Islet precursor cell (in vitro differentiated cells): Measurements from ENCODE around the gene RNF115.
"Not testable (repeated sequence)": the region's sequence is repeated elsewhere in the genome, so short reads cannot be mapped to it uniquely, and the experiment has no call there.

ENCODE experiments used
- DNase-seq: peaks from one replicate; pipeline ENCODE4 v3.0.0-alpha.2; 2018

RNF115 gene

DNA sequence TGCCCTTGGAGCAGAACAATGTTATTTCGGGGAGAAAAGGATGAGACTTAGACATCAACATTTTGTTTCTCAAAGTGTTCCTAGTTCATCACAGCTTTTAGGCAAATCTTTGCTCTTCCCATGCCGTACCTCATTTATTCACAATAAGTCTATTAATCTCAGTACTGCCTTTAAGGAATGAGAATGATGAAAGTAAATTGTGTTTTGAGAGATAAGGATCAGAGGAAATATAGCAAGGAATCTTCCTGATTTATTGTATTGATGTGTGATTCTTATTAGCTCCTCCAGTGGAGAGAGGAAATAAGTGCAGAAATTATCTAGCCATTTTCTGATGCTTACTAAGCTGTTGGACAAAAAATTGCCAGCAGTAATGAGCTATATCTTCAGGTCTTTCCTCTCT lies 2.1 kb upstream of the RNF115 start:
- DNase-seq: no peak

- DNase-seq: no peak
Observed at GRCh38 chr1:145824499-145824842, 576 bp upstream of the RNF115 start.

DNA sequence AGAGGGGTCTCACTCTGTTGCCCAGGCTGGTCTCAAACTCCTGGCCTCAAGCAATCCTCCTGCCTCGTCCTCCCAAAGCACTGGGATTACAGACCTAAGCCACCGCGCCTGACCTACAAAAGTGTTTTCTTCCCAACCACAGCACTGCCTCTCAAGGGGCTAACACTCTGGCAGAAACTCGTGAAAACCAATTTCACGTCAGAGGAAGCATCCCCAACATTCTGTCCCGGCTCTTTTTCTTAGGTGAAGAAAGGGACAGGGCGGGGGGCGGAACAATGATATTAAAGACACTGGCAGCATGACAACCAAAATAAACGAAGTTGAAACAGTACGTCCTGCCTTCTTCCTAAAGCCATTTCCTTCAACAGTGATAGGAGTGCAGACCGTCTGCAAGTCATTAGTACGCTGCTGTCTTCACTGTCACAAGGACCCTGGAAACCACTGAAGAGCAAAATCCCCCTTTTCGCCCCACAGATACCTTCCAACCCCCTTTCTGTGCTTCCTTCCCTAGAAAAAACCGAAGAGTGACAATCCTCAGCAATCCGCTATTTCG lies 1.0 kb downstream of the RNF115 start:
- DNase-seq: not testable (repeated sequence)

DNA sequence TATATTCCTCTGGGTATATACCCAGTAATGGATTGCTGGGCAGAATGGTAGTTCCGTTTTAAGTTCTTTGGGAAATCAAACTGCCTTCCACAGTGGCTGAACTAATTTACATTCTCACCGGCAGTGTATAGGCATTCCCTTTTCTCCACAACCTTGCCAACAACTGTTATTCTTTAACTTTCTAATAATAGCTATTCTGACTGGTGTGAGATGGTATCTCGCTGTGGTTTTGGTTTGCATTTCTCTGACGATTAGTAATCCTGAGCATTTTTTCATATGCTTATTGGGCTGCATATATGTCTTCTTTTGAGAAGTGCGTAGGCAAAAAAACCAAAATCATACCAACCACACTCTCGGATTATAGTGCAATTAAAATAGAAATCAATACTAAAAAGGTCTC lies 5.8 kb downstream of the RNF115 start:
- not testable (repeated sequence) for DNase-seq

DNA sequence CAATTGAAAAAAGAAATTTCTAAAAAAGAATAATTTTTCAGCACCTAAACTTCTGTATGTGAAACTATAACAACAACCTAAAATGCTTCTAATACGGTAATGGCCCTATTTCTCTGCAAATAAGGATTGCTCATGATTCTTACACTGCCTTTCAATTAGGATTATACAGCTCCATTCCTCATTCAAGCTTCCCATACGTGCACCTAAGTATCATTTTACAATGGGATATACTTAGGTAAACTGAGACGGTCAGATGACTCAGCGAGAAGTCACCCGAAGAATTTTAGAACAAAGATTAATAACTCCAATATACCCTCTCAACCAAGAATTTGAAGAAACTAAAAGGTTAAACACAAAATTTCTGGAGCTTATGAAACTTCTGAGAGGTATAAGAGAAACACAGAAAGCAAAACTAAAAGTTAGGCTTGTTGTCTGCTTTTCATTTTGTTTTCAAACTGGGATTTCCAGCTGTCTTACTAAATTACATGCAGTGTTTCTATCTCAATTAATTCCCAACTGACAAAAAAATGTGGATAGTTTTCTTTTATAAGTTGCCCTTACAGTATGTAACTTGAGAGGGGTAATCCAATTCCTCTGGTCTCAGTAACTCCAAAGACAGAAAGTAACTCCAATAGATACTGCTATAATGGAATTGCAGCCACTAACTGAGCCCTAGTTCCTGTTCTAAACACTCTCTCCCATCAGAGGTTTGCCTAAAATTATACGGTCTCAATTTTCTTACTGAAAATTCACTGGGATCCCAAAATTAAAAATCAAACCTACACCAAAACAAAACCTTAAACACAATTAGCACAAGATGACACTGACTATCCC lies 10.7 kb downstream of the RNF115 start:
- DNase-seq: not testable (repeated sequence)

- DNase-seq: no peak
Observed at GRCh38 chr1:145806844-145807243, 17.1 kb downstream of the RNF115 start.

GRCh38 chr1:145806408-145806807 lies 17.5 kb downstream of the RNF115 start:
- DNase-seq: no peak

- no peak for DNase-seq
Observed at GRCh38 chr1:145805057-145805456, 18.8 kb downstream of the RNF115 start.

DNA sequence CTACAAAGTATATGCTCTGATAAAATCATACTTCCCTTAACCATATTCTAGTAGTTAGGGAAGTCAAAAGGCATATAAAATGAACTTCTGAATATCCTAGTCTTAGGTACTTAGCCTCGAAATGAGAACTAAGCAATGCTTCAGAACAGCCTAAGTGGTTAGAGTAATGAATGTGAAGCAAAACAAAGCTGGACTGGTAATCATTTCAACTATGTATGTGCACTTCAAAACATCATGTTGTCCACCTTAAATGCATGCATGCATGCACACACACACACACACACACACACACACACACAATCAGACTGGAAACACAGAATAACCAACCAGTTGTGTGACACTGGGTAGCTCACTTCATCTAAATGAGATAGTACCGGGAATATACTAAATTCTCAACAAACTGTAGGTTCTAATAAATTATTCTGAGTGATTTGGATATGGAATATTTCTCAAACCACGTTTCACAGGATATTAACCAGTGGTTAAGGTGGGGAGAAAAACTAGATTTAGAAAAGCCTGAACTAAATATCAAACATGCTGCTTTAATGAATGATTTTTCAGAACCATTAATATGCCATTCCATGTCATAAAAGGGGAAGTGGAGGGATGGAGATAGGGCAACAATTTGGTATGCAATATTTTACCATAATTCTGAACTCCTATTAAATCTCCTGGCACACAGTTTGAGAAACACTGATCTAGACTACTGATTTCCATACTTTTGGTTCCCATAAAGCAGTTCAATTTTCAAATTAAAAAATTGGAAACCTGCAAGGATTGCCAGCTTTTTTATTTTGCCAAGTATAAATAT lies 19.5 kb downstream of the RNF115 start:
- DNase-seq: no peak

GRCh38 chr1:145799806-145800205 lies 24.1 kb downstream of the RNF115 start:
- no peak for DNase-seq

DNA sequence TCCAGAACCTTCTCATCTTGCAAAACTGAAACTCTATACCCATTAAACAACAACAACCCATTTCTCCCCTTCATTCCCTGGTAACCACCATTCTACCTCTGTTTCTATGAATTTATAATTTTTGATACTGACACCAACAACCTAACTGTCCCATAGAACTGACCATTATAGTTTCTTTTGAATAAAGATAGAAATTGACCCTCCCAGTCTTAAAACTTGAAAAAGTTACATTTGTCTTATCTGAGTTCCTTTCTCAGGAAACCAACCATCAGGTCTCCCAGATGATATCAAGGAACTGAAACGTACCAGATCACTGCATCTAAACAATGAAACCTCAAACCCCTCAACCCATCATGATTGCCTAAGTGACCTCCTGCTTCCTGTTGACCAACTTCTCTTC lies 27.1 kb downstream of the RNF115 start:
- DNase-seq: no peak

DNA sequence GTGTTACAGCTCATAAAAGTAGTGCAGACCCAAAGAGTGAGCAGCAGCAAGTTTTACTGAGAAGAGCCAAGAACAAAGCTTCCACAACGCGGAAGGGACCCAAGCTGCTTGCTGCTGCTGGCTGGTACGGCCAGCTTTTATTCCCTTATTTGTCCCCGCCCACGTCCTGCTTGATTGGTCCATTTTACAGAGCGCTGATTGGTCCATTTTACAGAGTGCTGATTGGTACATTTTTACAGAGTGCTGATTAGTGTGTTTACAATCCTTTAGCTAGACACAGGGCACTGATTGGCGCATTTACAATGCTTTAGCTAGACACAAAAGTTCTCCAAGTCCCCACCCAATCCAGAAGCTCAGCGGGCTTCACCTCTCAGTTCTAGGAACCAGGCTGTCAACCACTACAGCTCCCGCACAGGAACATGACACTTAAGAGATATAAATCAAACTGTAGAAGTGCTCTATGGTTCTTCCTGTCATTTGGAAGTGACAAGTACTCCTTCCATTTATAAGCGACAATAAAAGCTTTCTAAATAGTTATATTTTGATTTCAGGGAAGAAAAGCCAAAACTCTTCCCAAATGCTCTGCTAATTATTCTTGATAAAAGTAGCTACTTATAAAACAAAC lies 28.5 kb downstream of the RNF115 start:
- no peak for DNase-seq

DNA sequence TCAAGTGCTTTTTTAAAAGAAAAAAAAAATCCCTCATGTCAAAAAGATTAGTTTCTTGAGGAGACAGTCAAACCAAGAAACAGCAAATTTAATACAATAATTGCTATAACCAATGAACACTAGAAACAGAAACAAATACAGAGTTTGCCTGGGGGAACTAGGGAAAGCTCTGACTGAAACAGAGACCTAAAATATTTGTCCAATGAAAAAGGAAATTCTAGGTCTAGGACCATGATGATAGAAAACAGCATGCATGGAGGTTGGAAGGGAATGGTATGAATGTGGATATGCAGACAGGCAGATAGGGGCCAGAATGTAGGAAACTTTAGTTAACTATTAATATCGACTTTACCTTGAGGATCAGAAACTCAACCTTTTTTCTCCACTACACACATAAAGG lies 31.4 kb downstream of the RNF115 start:
- DNase-seq: no peak

DNA sequence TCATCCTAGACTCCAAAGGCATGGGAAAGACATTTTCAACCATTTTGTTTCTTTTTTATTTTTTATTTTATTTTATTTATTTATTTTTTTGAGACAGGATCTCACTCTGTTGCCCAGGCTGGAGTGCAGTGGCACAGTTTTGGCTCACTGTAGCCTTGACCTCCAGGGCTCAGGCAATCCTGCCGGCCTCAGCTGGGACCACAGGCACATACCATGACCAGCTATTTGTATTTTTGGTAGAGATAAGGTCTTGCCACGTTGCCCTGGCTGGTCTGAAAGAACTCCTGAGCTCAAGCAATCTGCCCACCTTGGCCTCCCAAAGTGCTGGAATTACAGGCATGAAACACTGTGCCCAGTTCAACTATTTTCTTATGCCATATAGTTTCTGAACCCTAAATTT lies 32.0 kb downstream of the RNF115 start:
- DNase-seq: not testable (repeated sequence)

GRCh38 chr1:145788580-145788979 lies 35.3 kb downstream of the RNF115 start:
- no peak for DNase-seq

DNA sequence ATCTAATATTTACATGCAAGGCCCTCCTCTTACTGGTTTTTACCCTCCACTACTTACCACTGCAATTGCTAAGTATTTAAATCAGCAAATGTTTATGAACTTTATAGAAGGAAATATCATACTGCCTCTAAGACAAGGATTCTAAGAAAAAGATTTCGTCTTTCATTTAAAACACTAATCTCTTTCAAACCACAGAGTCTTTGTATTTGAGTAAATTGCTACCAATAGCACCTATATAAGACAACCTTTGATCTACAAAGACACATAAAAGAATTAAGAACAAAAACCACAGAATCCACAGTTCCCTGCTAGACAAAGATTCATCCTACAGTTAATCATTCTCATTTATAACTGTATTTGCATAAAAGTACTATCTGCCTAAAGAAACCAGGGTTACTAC lies 37.6 kb downstream of the RNF115 start:
- DNase-seq: no peak

- no peak for DNase-seq
Observed at GRCh38 chr1:145785547-145785946, 38.3 kb downstream of the RNF115 start.

- no peak for DNase-seq
Observed at GRCh38 chr1:145784409-145784808, 39.5 kb downstream of the RNF115 start.

DNA sequence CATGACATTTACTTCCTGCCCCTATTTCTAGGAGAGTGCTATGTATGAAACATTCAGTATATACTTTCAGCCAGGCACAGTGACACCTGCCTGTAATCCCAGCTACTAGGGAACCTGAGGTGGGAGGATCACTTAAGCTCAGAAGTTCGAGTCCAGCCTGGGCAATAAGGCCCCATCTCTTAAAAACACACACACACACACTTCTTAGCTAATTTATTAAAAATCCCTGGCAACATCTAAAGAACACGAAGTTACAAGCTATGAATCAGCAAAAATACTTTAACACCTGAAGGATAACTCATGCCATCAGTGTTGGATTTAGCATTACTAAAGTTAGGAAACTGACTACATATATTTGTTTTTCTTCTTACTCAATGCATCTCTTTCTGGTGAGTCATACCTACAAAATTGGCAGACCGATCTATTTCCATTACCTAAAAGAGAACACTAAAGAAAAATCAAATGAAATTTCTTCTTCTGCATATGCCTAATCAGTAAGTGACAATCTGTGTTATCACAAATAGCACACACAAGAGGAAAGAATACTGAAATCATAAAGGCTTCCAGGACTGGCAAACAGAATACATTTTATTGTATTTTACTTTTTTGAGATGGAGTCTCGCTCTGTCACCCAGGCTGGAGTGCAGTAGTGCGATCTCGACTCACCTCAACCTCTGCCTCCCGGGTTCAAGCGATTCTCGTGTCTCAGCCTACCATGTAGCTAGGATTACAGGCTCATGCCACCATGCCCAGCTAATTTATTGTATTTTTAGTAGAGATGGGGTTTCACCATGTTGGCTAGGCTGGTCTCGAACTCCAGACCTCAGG lies 41.4 kb downstream of the RNF115 start:
- no peak for DNase-seq

GRCh38 chr1:145778146-145778540 lies 45.8 kb downstream of the RNF115 start:
- no peak for DNase-seq

DNA sequence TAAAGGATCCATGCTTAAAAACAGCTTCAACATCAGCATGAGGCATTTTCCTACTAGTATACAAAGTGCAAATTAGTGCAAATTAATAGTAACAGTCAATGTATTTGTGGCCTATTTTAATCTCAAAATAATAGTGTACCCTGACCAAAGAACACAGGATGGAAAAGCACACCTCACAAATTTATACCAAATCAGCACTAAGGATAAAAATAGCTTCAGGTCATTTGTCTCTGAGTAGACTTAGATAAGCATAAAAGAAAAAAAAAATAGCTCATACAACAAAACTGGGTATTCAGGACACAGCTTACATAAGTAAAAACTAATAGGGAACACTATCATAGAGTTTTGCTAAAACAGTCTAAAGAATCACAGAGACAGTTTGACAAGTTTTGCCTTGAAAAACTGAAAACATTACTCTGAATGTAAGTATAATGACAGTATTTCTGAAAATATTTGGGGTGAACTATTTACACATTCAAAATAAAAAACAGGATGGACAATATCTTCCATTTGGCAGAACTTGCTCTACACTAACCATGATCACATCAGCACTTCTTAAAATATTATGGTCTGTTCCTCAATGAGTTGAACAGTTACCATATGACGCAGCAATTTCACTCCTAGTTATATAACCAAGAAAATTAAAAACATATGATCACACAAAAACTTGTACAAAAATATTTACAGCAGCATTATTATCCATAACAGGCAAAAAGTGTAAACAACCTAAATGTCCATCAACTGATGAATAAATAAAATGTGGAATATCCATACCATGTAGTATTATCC lies 46.3 kb downstream of the RNF115 start:
- DNase-seq: no peak

GRCh38 chr1:145773423-145773822 lies 50.5 kb downstream of the RNF115 start:
- no peak for DNase-seq
